ENCODE measurements around the gene LDLRAD4.

- TF ChIP-seq CTCF (IDR thresholded peaks at IDR 0.05) (no peak), EZH2 (IDR thresholded peaks at IDR 0.05; ENCODE audit: borderline replicate concordance, insufficient read depth, low read depth, low read length, poor library complexity, severe bottlenecking) (no peak)
Measured at GRCh38 chr18:13647761-13648160, 429.2 kb downstream of the LDLRAD4 start.
